T-helper 2 cell treated with Interferon-gamma antibody and Interleukin-4, amounts not matched to agents 100 ng/mL and 5 ng/mL, for 36 hours (primary cell): ENCODE results near the gene ENPP3. TPM values are rescaled to one million over a fixed set of nuclear protein-coding genes. Genes with fewer than 3 reads are reported as not detected.
"Not testable (repeated sequence)": the region's sequence is repeated elsewhere in the genome, so short reads cannot be mapped to it uniquely, and the experiment has no call there.

Experiments used
- intact Hi-C: fragments of 100-400 bp; cut with micrococcal nuclease; formaldehyde crosslinking; loops from one replicate; pipeline ENCODE4 v1.15.1; 2023
- total RNA-seq: library from RNA; stranded (reverse); gene quantifications from 2 replicates; pipeline ENCODE4 v1.2.3, GENCODE V29; 2022

Gene ENPP3
- total RNA-seq, 1 donor from 2014 or later = 2.7 TPM

- intact Hi-C loops = no loop called here
Observed at GRCh38 chr6:131731224-131731623, 94.1 kb downstream of the ENPP3 start.

- intact Hi-C loops = no loop called here
Observed at GRCh38 chr6:131733376-131734016, 96.4 kb downstream of the ENPP3 start.

GRCh38 chr6:131736003-131736596 lies 99.0 kb downstream of the ENPP3 start:
- intact Hi-C loops = no loop called here

GRCh38 chr6:131736811-131737210 lies 99.7 kb downstream of the ENPP3 start:
- intact Hi-C loops = no loop called here

- intact Hi-C loops = no loop called here
Observed at GRCh38 chr6:131739136-131739535, 102.0 kb downstream of the ENPP3 start.

- intact Hi-C loops = no loop called here
Observed at GRCh38 chr6:131740161-131740560, 103.1 kb downstream of the ENPP3 start.

GRCh38 chr6:131741688-131742393 lies 104.7 kb downstream of the ENPP3 start:
- intact Hi-C loops = no loop called here

- intact Hi-C loops = no loop called here
Observed at GRCh38 chr6:131744432-131745287, 107.6 kb downstream of the ENPP3 start.

- intact Hi-C loops = no loop called here
Observed at GRCh38 chr6:131745476-131745875, 108.4 kb downstream of the ENPP3 start.

- intact Hi-C loops = no loop called here
Observed at GRCh38 chr6:131747821-131748353, 110.8 kb downstream of the ENPP3 start.

- intact Hi-C loops = no loop called here
Observed at GRCh38 chr6:131749023-131749422, 111.9 kb downstream of the ENPP3 start.

- intact Hi-C loops = not testable (repeated sequence)
Observed at GRCh38 chr6:131751012-131751715, 114.1 kb downstream of the ENPP3 start.

GRCh38 chr6:131754088-131754487 lies 117.0 kb downstream of the ENPP3 start:
- intact Hi-C loops = no loop called here

GRCh38 chr6:131754715-131755567 lies 117.8 kb downstream of the ENPP3 start:
- intact Hi-C loops = no loop called here

GRCh38 chr6:131755597-131755996 lies 118.5 kb downstream of the ENPP3 start:
- intact Hi-C loops = no loop called here

- intact Hi-C loops = no loop called here
Observed at GRCh38 chr6:131756039-131756438, 118.9 kb downstream of the ENPP3 start.

GRCh38 chr6:131758920-131759319 lies 121.8 kb downstream of the ENPP3 start:
- intact Hi-C loops = no loop called here

- intact Hi-C loops = no loop called here
Observed at GRCh38 chr6:131761060-131761761, 124.1 kb downstream of the ENPP3 start.

- intact Hi-C loops = no loop called here
Observed at GRCh38 chr6:131761762-131762067, 124.6 kb downstream of the ENPP3 start.
